Neural cell (in vitro differentiated cells): ENCODE data around the gene SPAG16. TPM values are rescaled to one million over a fixed set of nuclear protein-coding genes. Genes with fewer than 3 reads are reported as not detected.

Source experiments
- H2AFZ ChIP-seq: fragments of 200-600, 300-800 bp; sonication (generic), shearing (Covaris generic); 2 replicates; pipeline ENCODE4 v1.6.0; 2014; ENCODE audit warnings: low read depth, mild to moderate bottlenecking, antibody characterized with exemption, low read length, moderate library complexity
- H3F3A ChIP-seq: fragments of 200-600 bp; shearing (Covaris generic); 2 replicates; pipeline ENCODE4 v1.6.1; 2016; ENCODE audit warnings: mild to moderate bottlenecking, moderate library complexity, mixed read lengths, antibody characterized with exemption, low read length; ENCODE audit not compliant: insufficient read depth, poor library complexity, severe bottlenecking
- H3K27ac ChIP-seq: fragments of 200-600, 300-800 bp; sonication (generic), shearing (Covaris generic); 2 replicates; pipeline ENCODE4 v1.5.1; 2014; ENCODE audit warnings: mild to moderate bottlenecking, low read length, moderate library complexity
- H3K27me3 ChIP-seq: fragments of 300-800, 200-600 bp; sonication (generic), shearing (Covaris generic); 2 replicates; pipeline ENCODE4 v1.6.0; 2014; ENCODE audit warnings: mild to moderate bottlenecking, low read depth, low read length, moderate library complexity; ENCODE audit not compliant: insufficient read depth
- H3K36me3 ChIP-seq: fragments of 300-800, 200-600 bp; sonication (generic), shearing (Covaris generic); 2 replicates; pipeline ENCODE4 v1.5.1; 2014; ENCODE audit warnings: mild to moderate bottlenecking, antibody characterized with exemption, low read length, moderate library complexity; ENCODE audit not compliant: insufficient read depth
- H3K4me2 ChIP-seq: fragments of 300-800, 200-600 bp; sonication (generic), shearing (Covaris generic); 2 replicates; pipeline ENCODE4 v1.6.0; 2014; ENCODE audit warnings: mild to moderate bottlenecking, low read length
- H3K4me3 ChIP-seq: fragments of 300-800, 200-600 bp; sonication (generic), shearing (Covaris generic); 2 replicates; pipeline ENCODE4 v1.5.1; 2014; ENCODE audit warnings: mild to moderate bottlenecking, low read length, moderate library complexity
- H3K79me2 ChIP-seq: fragments of 200-600 bp; shearing (Covaris generic); replicated peaks from 2 replicates; pipeline ENCODE4 v1.6.0; 2014; ENCODE audit warnings: mild to moderate bottlenecking, low read length, moderate library complexity; ENCODE audit not compliant: insufficient read depth
- H3K9ac ChIP-seq: fragments of 300-800, 200-600 bp; sonication (generic), shearing (Covaris generic); 2 replicates; pipeline ENCODE4 v1.6.1; 2016; ENCODE audit warnings: mild to moderate bottlenecking, low read length, mixed read lengths
- H3K9me2 ChIP-seq: fragments of 200-600 bp; shearing (Covaris generic); 2 replicates; pipeline ENCODE4 v1.6.1; 2016; ENCODE audit warnings: mild to moderate bottlenecking, low read length, mixed read lengths; ENCODE audit not compliant: insufficient read depth
- H3K9me3 ChIP-seq: fragments of 200-600, 300-800 bp; sonication (generic), shearing (Covaris generic); 2 replicates; pipeline ENCODE4 v1.6.1; 2016; ENCODE audit warnings: mild to moderate bottlenecking, mixed run types, low read length, moderate library complexity, mixed read lengths
- H4K20me1 ChIP-seq: fragments of 200-600 bp; shearing (Covaris generic); 2 replicates; pipeline ENCODE4 v1.6.1; 2016; ENCODE audit warnings: mild to moderate bottlenecking, mixed run types; ENCODE audit not compliant: insufficient read depth
- CTCF ChIP-seq: fragments of 450-650 bp; IDR thresholded peaks from 2 replicates; pipeline ENCODE4 v1.5.1; 2014; ENCODE audit warnings: antibody characterized with exemption, mild to moderate bottlenecking, moderate library complexity; ENCODE audit not compliant: poor library complexity, severe bottlenecking
- EP300 ChIP-seq: fragments of 450-650 bp; conservative IDR thresholded peaks from 2 replicates; pipeline ENCODE4 v1.6.1; 2014; ENCODE audit warnings: antibody characterized with exemption, mild to moderate bottlenecking, moderate library complexity; ENCODE audit not compliant: poor library complexity, severe bottlenecking
- EZH2 ChIP-seq: fragments of 200-600, 300-800 bp; shearing (Covaris generic), sonication (generic); IDR thresholded peaks from 2 replicates; pipeline ENCODE4 v1.6.1; 2014; ENCODE audit warnings: antibody characterized with exemption, low read length, borderline replicate concordance, mild to moderate bottlenecking; ENCODE audit not compliant: insufficient read depth, poor library complexity, severe bottlenecking
- MXI1 ChIP-seq: fragments of 450-650 bp; conservative IDR thresholded peaks from 2 replicates; pipeline ENCODE4 v1.6.1; 2014; ENCODE audit warnings: antibody characterized with exemption, mild to moderate bottlenecking; ENCODE audit not compliant: poor library complexity, severe bottlenecking
- POLR2AphosphoS5 ChIP-seq: IDR thresholded peaks from 2 replicates; pipeline ENCODE4 v1.6.1; 2012
- RAD21 ChIP-seq: fragments of 450-650 bp; conservative IDR thresholded peaks from 2 replicates; pipeline ENCODE4 v1.6.1; 2014; ENCODE audit warnings: antibody characterized with exemption, mild to moderate bottlenecking, moderate library complexity
- REST ChIP-seq: IDR thresholded peaks from 2 replicates; pipeline ENCODE4 v1.6.1; 2012; ENCODE audit warnings: borderline replicate concordance
- SMC3 ChIP-seq: fragments of 450-650 bp; conservative IDR thresholded peaks from 2 replicates; pipeline ENCODE4 v1.6.1; 2014; ENCODE audit warnings: antibody characterized with exemption, mild to moderate bottlenecking, moderate library complexity; ENCODE audit not compliant: poor library complexity
- TAF1 ChIP-seq: IDR thresholded peaks from 2 replicates; pipeline ENCODE4 v1.6.1; 2012; ENCODE audit warnings: low read depth
- polyA plus RNA-seq: library from polyadenylated mRNA; depleted of rRNA; stranded (reverse); fragments of >200 nt; gene quantifications from 2 replicates; pipeline ENCODE4 v1.2.3, GENCODE V29; 2014

The SPAG16 gene
- polyA plus RNA-seq, 1 donor from 2014 or later = 75.4 TPM

- Histone ChIP-seq H3K4me2 (no peak overlapping the region), H3K27ac (no peak overlapping the region), H2AFZ (no peak overlapping the region)
These were observed 439.4 kb downstream of the SPAG16 start for GRCh38 chr2:213723707-213724106.

GRCh38 chr2:213726101-213726500 is 441.8 kb downstream of the SPAG16 start:
- Histone ChIP-seq H2AFZ (no peak overlapping the region), H3K79me2 (no peaks in the 10 kb centered on the region), H3F3A (peaks cover 4% of the 10 kb centered on the region), H3K27me3 (no peaks in the 10 kb centered on the region), H4K20me1 (no peaks in the 10 kb centered on the region), H3K4me3 (no peak overlapping the region), H3K27ac (no peak overlapping the region), H3K36me3 (no peaks in the 10 kb centered on the region), H3K9me2 (no peaks in the 10 kb centered on the region), H3K4me2 (no peak overlapping the region), H3K9ac (no peak overlapping the region), H3K9me3 (no peaks in the 10 kb centered on the region)
- no peak for TF ChIP-seq CTCF
- no peak for TF ChIP-seq MXI1
- no peak for TF ChIP-seq EP300
- TF ChIP-seq SMC3 = no peak
- TF ChIP-seq TAF1 = no peak
- no peak for TF ChIP-seq POLR2AphosphoS5
- TF ChIP-seq RAD21 = no peak
- TF ChIP-seq EZH2 = no peak

More at GRCh38 chr2:213723707-213724106, 439.4 kb downstream of the SPAG16 start:
- H3K36me3 ChIP-seq = no peaks in the 10 kb centered on the region
- no peaks in the 10 kb centered on the region for H3K9me2 ChIP-seq
- H3K4me3 ChIP-seq = no peak overlapping the region
- no peaks in the 10 kb centered on the region for H3K27me3 ChIP-seq
- H3K9ac ChIP-seq = no peak overlapping the region
- no peaks in the 10 kb centered on the region for H3K79me2 ChIP-seq
- no peaks in the 10 kb centered on the region for H3K9me3 ChIP-seq
- H3F3A ChIP-seq = peaks cover 4% of the 10 kb centered on the region
- TF ChIP-seq SMC3 = no peak
- TF ChIP-seq RAD21 = no peak
- no peak for TF ChIP-seq TAF1
- no peak for TF ChIP-seq POLR2AphosphoS5
- TF ChIP-seq MXI1 = no peak
- TF ChIP-seq CTCF = no peak
- no peak for TF ChIP-seq REST
- no peak for TF ChIP-seq EZH2
- no peak for TF ChIP-seq EP300
- H4K20me1 ChIP-seq = no peaks in the 10 kb centered on the region
